Limb (tissue), 2 donors: ENCODE results near the gene RNF217.

ENCODE experiments used
- DNase-seq, 2 donors: peaks; one replicate each; pipeline ENCODE4 v3.0.0-alpha.2; 2016; ENCODE audit errors: extremely low spot score in 2 of 2

RNF217 gene

DNA sequence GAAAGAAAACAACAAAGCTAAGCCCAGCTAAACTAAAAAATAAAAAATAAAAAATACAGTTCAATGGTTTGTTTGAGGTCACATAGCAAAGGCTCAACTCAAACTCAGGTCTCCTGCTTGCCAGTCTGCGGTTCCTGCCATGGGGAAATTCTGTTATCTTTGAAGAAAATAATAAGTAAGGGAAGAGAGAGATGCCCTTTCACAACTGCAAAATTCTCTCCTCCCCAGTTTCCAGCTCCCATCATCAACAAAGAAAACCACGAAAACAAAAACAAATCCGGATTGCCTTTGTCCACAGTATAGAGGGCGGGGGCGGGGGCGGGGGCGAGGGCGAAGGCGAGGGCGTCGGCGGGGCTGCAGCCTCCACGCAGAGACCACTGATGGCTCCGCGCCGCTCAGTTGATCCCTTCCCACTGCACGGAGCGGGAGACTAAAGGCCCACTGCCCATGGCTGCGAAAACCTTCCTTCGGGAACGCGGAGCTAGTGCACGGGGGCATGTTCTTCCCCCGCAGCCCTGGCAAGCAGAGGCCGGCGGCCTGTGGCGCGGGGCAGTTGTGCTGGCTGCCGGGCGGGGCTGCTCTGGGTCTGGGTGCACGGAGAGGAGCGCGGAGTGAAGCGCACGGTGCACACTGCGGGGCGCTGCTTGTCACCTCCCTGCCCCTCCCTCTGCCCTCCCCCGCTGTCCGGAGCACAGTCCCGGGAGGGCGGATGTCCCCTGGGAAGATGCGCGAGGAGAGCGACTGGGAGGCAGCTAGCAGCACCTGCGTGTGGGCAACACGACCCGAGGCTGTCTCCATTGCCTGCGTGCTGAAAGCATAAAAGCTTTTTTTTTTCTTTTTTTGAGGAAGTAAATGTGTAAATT is 137.2 kb downstream of the RNF217 start:
- peak; percentile 24 to 74 for DNase-seq

DNA sequence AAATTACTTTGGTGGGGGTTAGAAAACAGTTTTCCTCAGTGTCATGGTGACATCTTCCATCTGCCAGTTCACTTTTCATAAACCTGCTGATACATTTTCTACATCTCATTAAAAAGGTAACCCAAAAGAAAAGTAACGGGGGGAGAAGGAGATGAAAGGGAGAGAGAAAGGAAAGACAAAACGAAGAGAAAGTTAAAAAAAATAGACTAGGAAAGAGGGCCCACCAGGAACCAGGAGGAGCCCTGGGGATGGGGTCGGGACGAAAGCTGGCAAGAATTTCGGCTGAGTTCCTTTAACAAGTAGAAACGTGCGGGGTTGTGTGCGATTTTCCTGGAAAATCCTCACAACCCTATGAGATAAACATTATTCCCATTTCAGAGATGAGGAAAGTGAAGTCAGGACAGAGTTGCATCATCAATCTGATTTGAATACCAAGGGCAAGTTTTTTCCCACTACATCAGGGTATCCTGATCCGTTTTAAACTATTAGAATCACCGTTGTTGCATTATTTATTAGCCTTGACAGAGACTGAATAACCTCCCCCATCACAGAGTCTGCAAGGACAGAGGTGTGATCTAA is 137.9 kb downstream of the RNF217 start:
- DNase-seq = no peak

DNA sequence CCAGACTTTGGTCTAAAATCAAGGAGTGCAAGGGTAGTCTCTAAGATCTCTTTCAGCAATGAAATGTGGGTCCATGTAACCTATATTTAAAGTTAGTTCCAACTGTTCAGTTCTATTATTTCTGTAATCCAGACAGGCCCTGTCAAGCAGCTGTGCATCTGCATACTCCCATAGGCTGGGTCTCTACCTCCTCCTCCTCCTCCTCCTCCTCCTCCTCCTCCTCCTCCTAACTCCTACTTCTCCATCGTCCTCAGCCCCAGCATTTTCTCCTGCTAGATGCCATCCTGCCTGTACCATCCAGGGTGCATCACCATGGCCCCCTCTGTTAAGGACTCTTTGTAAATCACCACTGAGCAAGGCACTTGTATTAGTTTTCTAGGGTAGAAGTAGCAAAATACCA is 138.9 kb downstream of the RNF217 start:
- no peak for DNase-seq

DNA sequence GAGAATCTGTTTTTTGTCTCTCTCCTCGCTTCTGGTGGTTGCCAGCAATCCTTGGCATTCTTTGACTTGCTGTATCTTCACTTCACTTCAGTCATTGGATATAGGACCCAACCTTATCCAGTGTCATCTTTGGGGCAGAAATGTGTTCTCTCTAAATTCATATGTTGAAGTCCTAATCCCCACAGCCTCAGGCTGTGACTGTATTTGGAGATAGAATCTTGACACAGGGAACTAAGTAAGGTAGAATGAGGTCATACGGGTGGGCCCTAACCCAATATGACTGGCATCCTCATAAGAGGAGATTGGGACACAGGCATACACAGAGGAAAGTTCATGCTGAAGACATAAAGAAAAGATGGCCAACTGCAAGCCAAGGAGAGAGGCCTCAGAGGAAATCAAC is 139.4 kb downstream of the RNF217 start:
- no peak for DNase-seq

DNA sequence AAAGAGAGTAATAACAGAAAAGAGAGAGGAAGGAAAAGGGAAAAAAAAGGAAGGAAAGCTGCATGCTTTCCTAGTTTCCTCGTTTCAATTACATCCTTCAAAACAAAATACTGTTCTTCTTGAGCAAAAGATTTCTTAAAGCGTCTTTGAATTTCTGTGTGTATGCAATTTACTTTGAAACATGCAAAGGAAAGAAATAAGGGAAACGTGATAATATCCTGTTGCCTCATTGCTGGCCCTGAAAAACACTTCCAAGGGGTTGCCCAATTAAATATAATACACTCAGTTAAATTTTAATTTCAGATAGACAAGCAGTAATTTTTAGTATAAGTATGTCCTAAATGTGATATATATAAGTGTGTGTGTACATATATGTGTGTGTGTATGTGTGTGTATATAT is 140.2 kb downstream of the RNF217 start:
- DNase-seq = no peak

DNA sequence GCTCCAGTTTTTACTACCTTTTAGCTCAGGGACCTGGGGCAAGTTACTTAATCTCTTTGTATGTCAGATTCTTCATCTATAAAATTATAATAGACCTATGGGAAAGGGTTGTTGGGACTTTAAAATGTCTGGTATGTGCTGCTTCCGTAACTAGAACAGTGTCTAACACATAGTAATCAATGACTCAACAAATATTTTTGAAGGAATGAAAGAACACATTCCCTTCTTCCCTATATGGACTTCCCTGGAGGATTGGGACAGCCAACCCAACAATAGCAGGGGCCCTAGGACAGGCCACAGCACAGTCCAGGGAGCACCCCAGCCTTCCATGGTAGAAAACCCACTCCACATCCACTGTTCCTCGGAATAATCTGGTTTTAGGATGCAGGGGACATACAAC is 140.7 kb downstream of the RNF217 start:
- no peak for DNase-seq

DNA sequence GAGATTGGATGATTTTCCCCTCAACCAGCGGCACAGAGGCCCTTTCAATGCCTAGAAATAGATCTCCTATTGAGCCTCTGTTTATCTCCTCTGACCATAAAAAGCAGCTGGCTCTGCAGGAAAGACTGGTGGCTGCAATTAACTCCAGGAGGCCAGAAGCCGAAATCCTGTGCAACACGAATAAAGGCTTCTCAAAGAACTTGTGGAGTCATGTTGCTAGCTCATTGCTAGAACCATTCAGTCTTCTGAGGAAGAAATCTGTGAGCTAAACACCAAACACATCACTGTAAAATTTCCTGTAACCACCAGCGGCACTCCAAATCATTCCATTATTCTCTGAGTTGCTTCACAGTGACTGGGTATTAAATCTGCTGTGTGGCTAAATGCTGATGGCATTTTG is 142.2 kb downstream of the RNF217 start:
- no peak for DNase-seq

DNA sequence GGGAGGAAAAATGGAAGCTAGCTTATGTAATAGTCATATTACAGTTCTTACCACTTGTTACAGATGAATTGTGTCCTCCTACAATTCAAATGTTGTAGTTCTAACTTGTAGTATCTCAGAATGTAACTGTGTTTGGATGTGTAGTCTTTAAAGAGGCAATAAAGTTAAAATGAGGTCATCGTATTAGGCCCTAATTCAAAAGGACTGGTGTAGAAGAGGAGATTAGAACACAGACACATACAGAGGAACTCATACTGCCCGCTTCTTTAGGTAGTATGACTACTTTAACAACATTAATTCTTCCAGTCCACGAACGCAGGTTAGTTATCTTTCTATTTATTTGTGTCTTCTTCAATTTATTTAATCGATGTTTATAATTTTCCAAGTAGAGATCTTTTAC is 144.8 kb downstream of the RNF217 start:
- no peak for DNase-seq

DNA sequence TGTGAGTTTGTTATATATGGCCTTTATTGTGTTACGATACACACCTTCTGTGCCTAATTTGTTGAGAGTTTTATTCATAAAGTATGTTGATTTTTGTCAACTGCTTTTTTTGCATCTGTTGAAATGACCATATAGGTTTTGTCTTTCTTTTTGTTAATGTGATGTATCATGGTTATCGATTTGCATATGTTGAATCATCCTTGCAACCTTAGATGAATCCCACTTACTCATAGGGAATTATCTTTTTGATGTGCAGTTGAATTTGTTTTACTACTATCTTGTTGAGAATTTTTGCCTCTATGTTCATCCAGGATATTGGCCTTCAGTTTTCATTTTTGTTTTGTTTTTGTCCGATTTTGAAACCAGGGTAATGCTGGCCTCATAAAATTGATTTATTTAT is 145.7 kb downstream of the RNF217 start:
- DNase-seq = no peak

DNA sequence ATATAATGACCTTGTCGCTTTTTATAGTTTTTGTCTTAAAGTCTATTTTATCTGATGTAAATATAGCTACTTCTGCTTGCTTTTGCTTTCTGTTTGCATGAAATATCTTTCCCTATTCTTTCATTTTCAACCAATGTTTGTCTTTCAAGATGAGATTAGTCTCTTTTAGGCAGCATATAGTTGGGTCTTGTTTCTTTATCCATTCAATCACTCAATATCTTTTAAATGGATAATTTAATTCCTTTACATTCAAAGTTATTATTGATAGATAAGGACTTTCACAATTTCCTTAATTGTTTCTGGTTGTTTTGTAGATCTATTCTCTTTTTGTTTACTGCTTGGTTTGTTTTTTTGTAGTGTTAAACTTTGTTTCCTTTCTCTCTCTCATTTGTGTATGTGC is 147.8 kb downstream of the RNF217 start:
- no peak for DNase-seq

DNA sequence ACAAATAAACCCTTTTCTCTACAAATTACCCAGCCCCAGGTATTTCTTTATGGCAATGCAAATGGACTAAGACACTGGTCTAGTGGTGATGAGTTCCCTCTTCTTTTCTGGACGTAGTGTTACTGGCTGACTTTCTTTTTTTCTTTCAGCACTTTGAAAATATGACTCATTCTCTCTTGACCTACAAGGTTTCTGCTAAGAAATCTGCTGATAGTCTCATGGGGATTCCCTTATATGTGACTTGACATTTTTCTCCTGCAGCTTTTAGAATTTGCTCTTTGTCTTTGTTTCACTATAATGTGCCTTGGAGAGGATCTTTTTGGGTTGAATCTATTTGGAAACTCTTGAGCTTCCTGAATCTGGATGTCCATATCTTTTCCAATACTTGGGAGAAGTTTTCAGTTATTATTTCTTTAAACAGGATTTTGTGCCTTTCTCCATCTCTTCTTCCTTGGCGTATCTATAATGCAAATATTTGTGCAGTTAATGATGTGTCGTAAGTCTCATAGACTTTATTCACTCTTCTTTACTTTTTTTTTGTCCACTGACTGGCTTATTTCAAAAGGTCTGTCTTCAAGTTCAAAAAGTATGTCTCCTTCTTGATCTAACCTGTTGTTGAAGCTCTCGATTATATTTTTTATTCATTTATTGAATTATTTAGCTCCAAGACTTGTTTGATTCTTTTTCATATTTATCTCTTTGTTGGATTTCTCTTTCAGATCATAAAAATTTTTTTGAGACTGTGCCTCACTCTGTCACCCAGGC is 149.2 kb downstream of the RNF217 start:
- no peak for DNase-seq

DNA sequence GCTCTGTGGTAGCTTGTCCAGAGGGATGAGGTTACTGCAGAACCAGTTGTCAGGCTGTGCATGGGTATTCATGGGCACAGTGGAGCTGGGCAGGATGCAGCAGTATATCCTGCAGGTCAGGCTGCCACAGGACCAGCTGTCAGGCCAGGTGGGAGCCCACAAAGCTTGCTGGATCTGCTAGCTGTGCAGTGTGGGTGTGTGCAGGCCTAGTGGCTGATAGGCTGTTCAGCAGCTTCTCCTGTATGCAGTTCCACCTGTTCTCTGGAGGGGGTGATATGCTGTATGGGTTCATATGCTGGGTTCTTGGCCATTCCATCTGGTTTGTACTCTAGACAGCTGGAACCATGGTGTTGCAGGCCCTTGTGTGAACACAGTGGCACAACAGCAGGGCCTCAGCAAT is 150.7 kb downstream of the RNF217 start:
- no peak for DNase-seq

DNA sequence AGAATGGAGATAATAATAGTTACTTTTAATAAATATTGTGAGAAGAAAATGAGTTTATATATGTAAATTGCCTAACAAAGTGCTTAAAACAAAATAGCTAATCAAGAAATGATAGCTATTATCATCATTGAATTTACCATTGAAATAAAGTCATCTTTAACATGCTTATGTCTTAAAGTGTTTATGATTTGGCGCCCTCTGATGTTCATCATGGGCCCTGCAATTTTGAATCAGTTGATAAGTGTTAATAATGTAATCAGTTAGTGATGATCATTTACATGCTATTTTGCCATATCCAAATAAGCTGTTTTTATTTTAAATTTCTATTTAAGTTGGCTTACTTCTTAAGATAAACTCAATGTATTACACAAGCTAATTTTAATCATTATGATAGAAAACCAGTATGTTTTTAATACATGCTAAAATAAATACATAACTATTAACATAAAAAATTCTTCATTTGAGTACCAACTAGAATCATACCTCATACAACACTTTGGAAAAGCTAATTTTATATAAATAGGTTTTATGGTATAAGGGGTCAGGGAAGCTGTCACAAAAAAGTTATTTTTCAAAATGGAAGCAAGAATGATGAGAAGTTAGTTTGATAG is 152.1 kb downstream of the RNF217 start:
- peak in 1 of 2 donors; percentile 35 for DNase-seq

DNA sequence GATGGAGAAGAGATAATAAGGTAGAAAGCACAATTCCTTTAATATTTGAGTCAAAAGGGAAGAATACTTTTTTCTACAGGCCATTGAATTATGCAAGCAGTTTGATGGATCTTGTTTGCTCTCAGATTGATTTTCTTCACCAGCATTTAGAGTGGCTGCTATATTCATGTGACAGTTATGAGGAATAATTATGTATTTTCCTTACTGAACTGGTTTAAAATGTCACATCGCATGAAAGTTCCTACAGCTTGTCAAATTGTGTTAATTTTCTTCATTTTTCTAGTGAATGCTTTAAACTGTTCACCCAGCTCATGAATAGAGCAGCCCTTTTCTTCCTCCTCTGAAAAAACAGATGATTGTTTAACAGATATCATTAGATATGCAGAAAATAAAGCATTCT is 153.9 kb downstream of the RNF217 start:
- DNase-seq = no peak

DNA sequence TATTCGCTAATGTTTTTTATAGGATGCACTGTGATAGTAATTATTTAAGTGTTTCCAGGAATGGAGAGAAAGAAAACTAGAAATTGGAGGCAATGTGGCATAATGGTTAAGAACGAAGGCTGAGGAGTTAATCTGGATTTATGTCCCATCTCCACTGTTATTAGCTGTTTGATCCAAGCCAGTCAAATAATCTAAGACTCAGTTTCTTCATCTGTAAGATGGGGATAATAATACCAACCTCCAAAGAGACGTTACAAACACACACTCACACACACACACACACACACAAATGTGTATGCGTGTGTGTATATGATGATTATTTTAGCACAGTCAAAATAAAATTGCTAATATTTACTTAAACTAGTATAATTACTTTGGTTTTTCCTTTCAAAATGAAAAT is 154.5 kb downstream of the RNF217 start:
- DNase-seq = no peak

DNA sequence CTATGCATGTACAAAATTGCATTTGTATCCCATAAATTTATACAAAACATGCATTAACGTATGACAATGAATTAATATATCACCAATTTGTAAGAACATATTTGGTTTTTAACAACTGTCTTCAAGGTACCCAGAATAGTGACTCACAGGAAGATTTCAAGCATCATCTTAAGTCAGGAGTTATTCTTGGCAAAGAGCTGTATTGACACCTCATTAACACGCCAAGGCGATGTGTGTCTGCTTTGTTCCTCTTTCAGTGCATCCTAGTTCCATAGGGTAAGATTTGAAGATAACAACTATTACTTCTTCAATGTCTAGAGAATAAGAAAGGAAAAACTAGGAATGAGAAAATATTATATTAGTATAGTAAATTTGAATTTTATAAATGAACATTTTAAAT is 155.6 kb downstream of the RNF217 start:
- DNase-seq = no peak

DNA sequence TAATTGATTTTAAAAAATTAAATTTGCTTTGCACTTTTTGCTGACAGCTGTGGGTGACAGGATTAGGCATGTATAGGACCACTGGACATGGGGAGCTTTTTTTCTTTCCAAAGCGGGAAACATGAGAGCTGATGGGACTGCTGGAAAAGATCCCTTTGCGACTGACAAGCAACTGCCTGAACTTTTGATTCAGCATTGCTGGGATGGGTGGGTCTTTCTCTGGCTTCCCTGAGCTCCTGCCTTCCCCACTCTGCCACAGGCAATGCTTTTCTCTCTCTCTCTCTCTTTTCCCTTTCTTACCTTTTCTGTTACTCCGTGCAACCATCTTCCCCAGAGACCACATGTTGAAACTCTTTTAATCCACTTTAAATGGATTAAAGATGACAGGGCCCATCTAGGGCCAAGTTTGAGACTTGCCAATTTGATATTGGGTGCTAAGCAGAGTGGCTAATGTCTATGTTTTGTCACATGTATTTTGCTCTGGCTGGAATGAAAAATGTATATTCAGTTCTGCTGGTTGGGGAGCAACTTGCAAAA is 157.9 kb downstream of the RNF217 start:
- no peak for DNase-seq

DNA sequence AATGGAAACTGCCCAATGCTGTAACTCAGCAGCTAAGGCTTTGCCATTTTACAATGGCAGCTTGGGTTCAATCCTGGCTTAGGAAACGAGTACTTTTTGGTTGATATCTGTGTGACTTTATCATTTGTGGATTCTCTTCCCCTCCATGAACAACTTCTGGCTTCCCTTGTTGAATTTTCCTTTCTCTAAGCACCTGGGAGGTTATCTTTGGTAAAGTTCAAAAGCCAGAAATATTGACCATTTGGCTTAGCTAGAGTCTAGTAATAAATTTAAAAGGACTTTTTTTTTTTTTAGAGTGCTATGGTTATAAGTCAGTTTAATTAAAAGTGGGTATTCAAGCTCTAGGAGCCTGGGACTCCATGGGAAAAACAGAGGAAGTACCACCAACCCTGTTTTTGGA is 159.7 kb downstream of the RNF217 start:
- DNase-seq = no peak

DNA sequence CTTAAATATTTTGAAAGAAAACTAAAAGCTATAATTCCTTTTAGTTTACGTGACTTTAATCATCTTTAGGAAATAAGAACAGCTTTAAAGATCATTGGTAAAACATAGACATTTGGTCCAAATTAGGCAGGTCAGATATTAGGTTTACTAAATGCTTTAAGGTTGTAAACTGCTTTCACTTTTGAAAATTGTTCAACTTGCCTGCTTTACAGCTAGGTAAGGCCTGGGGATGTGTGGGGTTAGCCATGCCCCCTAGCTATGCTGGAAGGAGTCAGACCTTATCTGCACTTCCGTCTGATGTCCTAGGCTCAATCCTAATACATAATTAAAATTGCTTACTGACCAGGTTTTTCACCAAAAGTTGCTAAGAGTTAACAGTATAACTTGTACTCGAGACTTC is 160.8 kb downstream of the RNF217 start:
- no peak for DNase-seq

DNA sequence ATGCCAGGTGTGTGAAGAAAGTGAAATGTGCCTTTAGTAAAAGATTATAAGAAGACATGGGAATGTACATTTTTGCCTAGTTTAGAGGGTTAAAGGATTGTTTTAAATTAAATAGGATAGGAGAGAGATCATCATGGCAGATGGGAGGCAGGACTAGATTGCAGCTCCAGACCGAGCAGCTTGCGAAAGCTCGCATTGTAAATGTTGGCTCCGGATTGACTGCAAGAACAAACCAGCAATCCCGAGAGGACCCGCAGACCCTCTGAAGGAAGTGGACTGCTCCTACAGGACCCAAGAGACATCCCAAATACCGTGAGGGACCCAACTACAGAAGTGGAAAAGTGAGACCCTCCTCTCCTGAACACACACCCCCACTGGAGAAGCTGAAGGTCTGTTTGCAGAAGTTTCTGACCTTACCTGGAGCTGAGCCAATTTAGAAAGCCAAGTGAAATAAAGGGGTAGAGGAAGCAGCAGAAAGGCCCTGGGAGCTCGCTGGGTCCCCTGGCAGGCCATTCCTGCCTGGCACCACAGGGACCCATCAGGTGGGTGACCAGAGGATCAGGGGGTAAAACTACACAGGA is 161.3 kb downstream of the RNF217 start:
- DNase-seq = no peak

DNA sequence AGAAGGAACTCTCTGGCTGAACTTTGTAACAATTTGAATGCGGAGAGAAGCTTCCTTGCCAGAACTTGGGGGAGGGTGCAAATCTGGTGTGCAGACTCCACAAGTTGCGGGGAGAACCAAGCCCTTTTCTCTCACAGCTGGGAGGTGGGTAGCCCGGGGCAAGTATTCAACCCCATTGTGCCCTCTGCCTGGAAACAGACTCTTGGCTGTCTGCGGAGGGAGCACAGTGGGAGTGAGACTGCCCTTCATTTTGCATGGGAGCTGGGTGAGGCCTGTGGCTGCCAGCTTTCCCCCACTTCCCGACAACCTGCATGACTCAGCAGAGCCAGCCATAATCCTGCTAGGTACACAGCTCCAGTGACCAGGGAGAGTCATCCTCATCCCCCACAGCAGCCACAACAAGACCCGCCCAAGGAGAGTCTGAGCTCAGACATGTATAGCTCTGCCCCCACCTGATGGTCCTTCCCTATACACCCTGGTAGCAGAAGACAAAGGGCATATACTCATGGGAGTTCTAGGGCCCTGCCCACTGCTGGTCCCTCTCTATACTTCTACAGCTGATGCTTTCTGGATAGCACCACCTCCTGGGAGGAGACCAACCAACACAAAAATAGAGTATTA is 161.9 kb downstream of the RNF217 start:
- DNase-seq = no peak
